Esophagus squamous epithelium (tissue), 5 donors: ENCODE results near the gene PTPRN2. TPM values are rescaled to one million over a fixed set of nuclear protein-coding genes. Genes with fewer than 3 reads are reported as not detected.
A peak's percentile ranks its signal among the peaks of the same experiment; 100 is the strongest.

Source experiments
- DNase-seq: peaks from one replicate; lab custom pipeline; 2025; lab: John Stamatoyannopoulos, UW
- H3K27ac ChIP-seq, 4 donors: fragments of 200-600 bp; sonication (generic); one replicate each; pipeline ENCODE4 v1.5.1; 2016 to 2019; ENCODE audit warnings: mild to moderate bottlenecking in 1 of 4
- H3K27me3 ChIP-seq, 4 donors: fragments of 200-600 bp; sonication (generic); 1 replicate in 3 of 4; 2 replicates in 1 of 4; pipeline versions ENCODE4 v1.5.1 to v1.6.0; 2017 to 2021; ENCODE audit warnings: antibody characterized with exemption in 1 of 4
- H3K36me3 ChIP-seq, 3 donors: fragments of 200-600 bp; sonication (generic); one replicate each; pipeline ENCODE4 v1.5.1; 2016 to 2019
- H3K4me1 ChIP-seq, 3 donors: fragments of 200-600 bp; sonication (generic); one replicate each; pipeline ENCODE4 v1.5.1; 2017 to 2019
- H3K4me3 ChIP-seq, 4 donors: fragments of 200-600 bp; sonication (generic); 1 replicate in 3 of 4; 2 replicates in 1 of 4; pipeline ENCODE4 v1.5.1; 2016 to 2019; ENCODE audit warnings: mild to moderate bottlenecking in 2 of 4, moderate library complexity in 1 of 4
- H3K9me3 ChIP-seq, 3 donors: fragments of 200-600 bp; sonication (generic); one replicate each; pipeline ENCODE4 v1.5.1; 2016 to 2019
- CTCF ChIP-seq, 6 experiments: fragments of 450-650 bp in 4 of 6; fragments of 200-600 bp in 2 of 6; sonication (generic) in 2 of 6; IDR thresholded peaks; one replicate each; pipeline ENCODE4 v1.5.1; 2016 to 2019; ENCODE audit warnings: antibody characterized with exemption in 6 of 6, mild to moderate bottlenecking in 4 of 6, moderate library complexity in 4 of 6
- POLR2A ChIP-seq, 4 donors: fragments of 450-650 bp; IDR thresholded peaks; one replicate each; pipeline ENCODE4 v1.6.1; 2017; ENCODE audit warnings: antibody characterized with exemption in 4 of 4, mild to moderate bottlenecking in 4 of 4, moderate library complexity in 3 of 4
- WGBS, 2 donors: methylation state at CpG; one replicate each; pipeline ENCODE4 v1.1.5; 2018; 5-methylcytosine and 5-hydroxymethylcytosine counted together
- intact Hi-C: fragments of 100-400 bp; cut with DNase I; formaldehyde crosslinking; loops from one replicate; pipeline ENCODE4 v1.15.0; 2022
- total RNA-seq, 4 donors: library from RNA; depleted of rRNA; stranded (reverse); fragments of >200 nt; gene quantifications; one replicate each; pipeline ENCODE4 v1.1.0, GENCODE V29; 2016
- donor health status: DM: yes; HTN: yes; CAD: no.

Gene PTPRN2
- total RNA-seq, 4 donors from 2014 or later, result 0.38 to 2.7 (median 1.0) TPM

GRCh38 chr7:157990881-157991250 is 596.8 kb downstream of the PTPRN2 start:
- TF ChIP-seq CTCF (IDR thresholded peaks at IDR 0.05), result no peak
- TF ChIP-seq POLR2A (IDR thresholded peaks at IDR 0.05), result no peak

GRCh38 chr7:157990226-157990880 is 597.3 kb downstream of the PTPRN2 start:
- intact Hi-C loops, result no loop called here
- Histone ChIP-seq H3K36me3 (no peaks in the 10 kb centered on the region), H3K27ac (peak overlapping the region in 2 of 4 donors; percentile 68 to 77), H3K4me3 (no peak overlapping the region), H3K9me3 (no peaks in the 10 kb centered on the region), H3K4me1 (peaks cover 3 to 24% (median 10%) of the 10 kb centered on the region in 3 donors), H3K27me3 (no peaks in the 10 kb centered on the region)
- DNase-seq, result no peak
- 82 to 83% methylated on average over 10 to 11 of the region's 21 CpGs for WGBS, 2 donors
- TF ChIP-seq CTCF (IDR thresholded peaks at IDR 0.05) (no peak), POLR2A (IDR thresholded peaks at IDR 0.05) (no peak)

More at GRCh38 chr7:157990881-157991250, 596.8 kb downstream of the PTPRN2 start:
- WGBS, 2 donors, result 35% methylated on average over 4 of the region's 9 CpGs; no CpG with 5 or more reads in 1 of the 2 donors
- DNase-seq, result no peak
- Histone ChIP-seq H3K4me1 (peaks cover 3 to 24% (median 10%) of the 10 kb centered on the region in 3 donors), H3K36me3 (no peaks in the 10 kb centered on the region), H3K27me3 (no peaks in the 10 kb centered on the region), H3K27ac (peak overlapping the region; percentile 60 to 77 (median 64)), H3K4me3 (peak overlapping the region in 1 of 4 donors; percentile 24), H3K9me3 (no peaks in the 10 kb centered on the region)
- intact Hi-C loops, result no loop called here

GRCh38 chr7:157989589-157989988 is 598.0 kb downstream of the PTPRN2 start:
- H3K27ac ChIP-seq, result no peak overlapping the region
- WGBS, 2 donors, result 70% methylated on average over 7 of the region's 13 CpGs; no CpG with 5 or more reads in 1 of the 2 donors
- H3K9me3 ChIP-seq, result no peaks in the 10 kb centered on the region
- H3K36me3 ChIP-seq, result no peaks in the 10 kb centered on the region
- DNase-seq, result no peak
- intact Hi-C loops, result no loop called here
- no peak overlapping the region for H3K4me3 ChIP-seq
- peaks cover 3 to 24% (median 10%) of the 10 kb centered on the region in 3 donors for H3K4me1 ChIP-seq
- no peak for TF ChIP-seq CTCF (IDR thresholded peaks at IDR 0.05)
- no peak for TF ChIP-seq POLR2A (IDR thresholded peaks at IDR 0.05)
- no peaks in the 10 kb centered on the region for H3K27me3 ChIP-seq

GRCh38 chr7:157987906-157988305 is 599.7 kb downstream of the PTPRN2 start:
- WGBS, 2 donors, result 67 to 73% methylated on average over 7 to 10 of the region's 10 CpGs
- DNase-seq, result no peak
- Histone ChIP-seq H3K27ac (no peak overlapping the region), H3K9me3 (no peaks in the 10 kb centered on the region), H3K36me3 (no peaks in the 10 kb centered on the region), H3K4me3 (no peak overlapping the region), H3K4me1 (peaks cover 3 to 24% (median 10%) of the 10 kb centered on the region in 3 donors), H3K27me3 (no peaks in the 10 kb centered on the region)
- intact Hi-C loops, result no loop called here
- TF ChIP-seq POLR2A (IDR thresholded peaks at IDR 0.05) (no peak), CTCF (IDR thresholded peaks at IDR 0.05) (no peak)

- TF ChIP-seq POLR2A (IDR thresholded peaks at IDR 0.05) (no peak), CTCF (IDR thresholded peaks at IDR 0.05) (no peak)
- Histone ChIP-seq H3K4me3 (no peak overlapping the region), H3K36me3 (no peaks in the 10 kb centered on the region), H3K27ac (no peak overlapping the region), H3K4me1 (peaks cover 0 to 10% (median 5%) of the 10 kb centered on the region in 3 donors), H3K9me3 (no peaks in the 10 kb centered on the region), H3K27me3 (no peaks in the 10 kb centered on the region)
- 73 to 87% methylated on average over 9 to 12 of the region's 12 CpGs for WGBS, 2 donors
- intact Hi-C loops, result no loop called here
- no peak for DNase-seq
Measured at GRCh38 chr7:157986051-157986450, 601.6 kb downstream of the PTPRN2 start.
